AG20443 (cell line): ENCODE data around the gene TASOR2.

Source experiments
- DNase-seq: peaks from one replicate; pipeline ENCODE4 v3.0.0; 2012; ENCODE audit warnings: low spot score, mixed read lengths

The TASOR2 gene

GRCh38 chr10:5684318-5684970, at the start of gene TASOR2:
Gene TASOR2 (plus strand): TSS chr10:5684838. CDS start chr10:5720643, 35,805 bp downstream.
- peak; percentile 99 for DNase-seq

- DNase-seq: no peak
Observed at GRCh38 chr10:5634918-5635317, 49.7 kb upstream of the TASOR2 start.

- no peak for DNase-seq
Observed at GRCh38 chr10:5638494-5638893, 46.1 kb upstream of the TASOR2 start.

GRCh38 chr10:5639066-5639465, 45.6 kb upstream of the TASOR2 start:
- DNase-seq: no peak

- DNase-seq: no peak
Observed at GRCh38 chr10:5640036-5640435, 44.6 kb upstream of the TASOR2 start.

- DNase-seq: no peak
Observed at GRCh38 chr10:5640501-5640900, 44.1 kb upstream of the TASOR2 start.

- no peak for DNase-seq
Observed at GRCh38 chr10:5641501-5641900, 43.1 kb upstream of the TASOR2 start.

- peak; percentile 39 for DNase-seq
Observed at GRCh38 chr10:5643346-5644067, 41.1 kb upstream of the TASOR2 start.

- DNase-seq: no peak
Observed at GRCh38 chr10:5644930-5645329, 39.7 kb upstream of the TASOR2 start.

GRCh38 chr10:5645375-5645774, 39.3 kb upstream of the TASOR2 start:
- no peak for DNase-seq

- DNase-seq: no peak
Observed at GRCh38 chr10:5645944-5646617, 38.6 kb upstream of the TASOR2 start.

GRCh38 chr10:5647507-5648240, 37.0 kb upstream of the TASOR2 start:
- no peak for DNase-seq

- no peak for DNase-seq
Observed at GRCh38 chr10:5648494-5649457, 35.9 kb upstream of the TASOR2 start.

- DNase-seq: no peak
Observed at GRCh38 chr10:5649746-5650145, 34.9 kb upstream of the TASOR2 start.

GRCh38 chr10:5650664-5651387, 33.8 kb upstream of the TASOR2 start:
- no peak for DNase-seq

GRCh38 chr10:5651388-5651764, 33.3 kb upstream of the TASOR2 start:
- DNase-seq: no peak

GRCh38 chr10:5652746-5653145, 31.9 kb upstream of the TASOR2 start:
- no peak for DNase-seq

GRCh38 chr10:5654218-5654755, 30.4 kb upstream of the TASOR2 start:
- no peak for DNase-seq

- DNase-seq: no peak
Observed at GRCh38 chr10:5655121-5655520, 29.5 kb upstream of the TASOR2 start.
